ENCODE results near the gene AOPEP.

AOPEP gene

GRCh38 chr9:94861589-94862272 lies 135.2 kb downstream of the AOPEP start:
- no peaks in the 10 kb centered on the region for H3K27me3 ChIP-seq
- H3K27ac ChIP-seq: peak overlapping the region; percentile 21 to 40
- H3K9me3 ChIP-seq: no peaks in the 10 kb centered on the region
- peaks cover 0 to 45% (median 22%) of the 10 kb centered on the region in 4 donors for H3K4me1 ChIP-seq
- H3K36me3 ChIP-seq: no peaks in the 10 kb centered on the region
- TF ChIP-seq CTCF (IDR thresholded peaks at IDR 0.05): no peak
- no peak for DNase-seq
- intact Hi-C loops (cut with DNase I; ENCODE audit: low total_unique reads): no loop called here
- H3K4me3 ChIP-seq: no peak overlapping the region

- Histone ChIP-seq H3K27me3 (no peaks in the 10 kb centered on the region), H3K27ac (peak overlapping the region; percentile 80), H3K4me1 (peaks cover 0 to 69% (median 40%) of the 10 kb centered on the region in 4 donors), H3K4me3 (no peak overlapping the region), H3K9me3 (no peaks in the 10 kb centered on the region), H3K36me3 (no peaks in the 10 kb centered on the region)
- no peak for DNase-seq
- intact Hi-C loops (cut with DNase I; ENCODE audit: low total_unique reads): no loop called here
- TF ChIP-seq CTCF (IDR thresholded peaks at IDR 0.05): no peak
These were observed 137.7 kb downstream of the AOPEP start for GRCh38 chr9:94864196-94864595.

GRCh38 chr9:94864862-94865509 lies 138.5 kb downstream of the AOPEP start:
- peaks cover 0 to 74% (median 40%) of the 10 kb centered on the region in 4 donors for H3K4me1 ChIP-seq
- H3K4me3 ChIP-seq: no peak overlapping the region
- no peak for DNase-seq
- intact Hi-C loops (cut with DNase I; ENCODE audit: low total_unique reads): no loop called here
- H3K9me3 ChIP-seq: no peaks in the 10 kb centered on the region
- no peak for TF ChIP-seq CTCF (IDR thresholded peaks at IDR 0.05)
- peak overlapping the region; percentile 80 for H3K27ac ChIP-seq
- no peaks in the 10 kb centered on the region for H3K36me3 ChIP-seq
- no peaks in the 10 kb centered on the region for H3K27me3 ChIP-seq

- no peak for TF ChIP-seq CTCF (IDR thresholded peaks at IDR 0.05)
- intact Hi-C loops (cut with DNase I; ENCODE audit: low total_unique reads): no loop called here
- Histone ChIP-seq H3K4me3 (no peak overlapping the region), H3K36me3 (no peaks in the 10 kb centered on the region), H3K9me3 (no peaks in the 10 kb centered on the region), H3K27ac (peak overlapping the region; percentile 80), H3K27me3 (no peaks in the 10 kb centered on the region), H3K4me1 (peaks cover 0 to 80% (median 41%) of the 10 kb centered on the region in 4 donors)
- peak; percentile 51 to 74 for DNase-seq
These were observed 139.3 kb downstream of the AOPEP start for GRCh38 chr9:94865582-94866452.

GRCh38 chr9:94866770-94867169 lies 140.3 kb downstream of the AOPEP start:
- Histone ChIP-seq H3K27ac (peak overlapping the region; percentile 80), H3K36me3 (no peaks in the 10 kb centered on the region), H3K4me3 (no peak overlapping the region), H3K27me3 (no peaks in the 10 kb centered on the region), H3K9me3 (no peaks in the 10 kb centered on the region), H3K4me1 (peaks cover 0 to 77% (median 43%) of the 10 kb centered on the region in 4 donors)
- intact Hi-C loops (cut with DNase I; ENCODE audit: low total_unique reads): no loop called here
- no peak for TF ChIP-seq CTCF (IDR thresholded peaks at IDR 0.05)
- no peak for DNase-seq

Measured in tibial artery (tissue), 4 donors.